Fibroblast of the aortic adventitia (primary cell): Measurements from ENCODE around the gene AHCYL1. TPM values are rescaled to one million over a fixed set of nuclear protein-coding genes. Genes with fewer than 3 reads are reported as not detected.

Experiments used
- DNase-seq: peaks from one replicate; pipeline ENCODE4 v3.0.0-alpha.2; 2010; ENCODE audit warnings: low read depth
- H3K4me3 ChIP-seq: 2 replicates; pipeline ENCODE4 v1.5.1; 2011; ENCODE audit warnings: low read depth, mild to moderate bottlenecking, control low read depth, low read length, moderate library complexity
- CTCF ChIP-seq: IDR thresholded peaks from 2 replicates; pipeline ENCODE4 v1.5.1; 2011; ENCODE audit warnings: mild to moderate bottlenecking, low read length, control low read depth, inconsistent platforms; ENCODE audit not compliant: insufficient read depth
- total RNA-seq: library from RNA; depleted of rRNA; stranded (reverse); fragments of >200 nt; gene quantifications from 2 replicates; pipeline ENCODE4 v1.2.3, GENCODE V29; 2012; ENCODE audit warnings: low replicate concordance

The AHCYL1 gene
- total RNA-seq, 1 donor, result 48.5 TPM

DNA sequence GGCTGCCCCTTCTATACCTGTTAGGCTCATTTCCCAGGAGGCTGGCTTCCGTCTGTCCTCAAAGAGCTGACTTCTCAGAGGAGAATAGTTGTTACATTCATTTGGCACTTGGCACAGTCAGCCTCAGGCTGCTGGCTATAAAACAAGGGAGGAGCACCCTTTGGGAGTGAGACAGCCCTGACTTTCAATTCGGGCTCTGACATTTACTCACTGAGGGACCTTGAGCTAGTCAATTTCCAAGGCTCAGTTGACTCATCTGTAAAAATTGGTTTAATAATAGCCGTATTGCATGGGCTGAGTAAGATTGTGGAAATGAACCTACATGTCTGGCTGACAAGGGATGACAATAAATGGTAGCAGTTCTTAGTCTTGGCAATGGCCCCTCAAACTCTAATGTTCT is 72.2 kb downstream of the AHCYL1 start:
- DNase-seq, result peak; percentile 80
- H3K4me3 ChIP-seq, result no peak overlapping the region
- no peak for TF ChIP-seq CTCF

DNA sequence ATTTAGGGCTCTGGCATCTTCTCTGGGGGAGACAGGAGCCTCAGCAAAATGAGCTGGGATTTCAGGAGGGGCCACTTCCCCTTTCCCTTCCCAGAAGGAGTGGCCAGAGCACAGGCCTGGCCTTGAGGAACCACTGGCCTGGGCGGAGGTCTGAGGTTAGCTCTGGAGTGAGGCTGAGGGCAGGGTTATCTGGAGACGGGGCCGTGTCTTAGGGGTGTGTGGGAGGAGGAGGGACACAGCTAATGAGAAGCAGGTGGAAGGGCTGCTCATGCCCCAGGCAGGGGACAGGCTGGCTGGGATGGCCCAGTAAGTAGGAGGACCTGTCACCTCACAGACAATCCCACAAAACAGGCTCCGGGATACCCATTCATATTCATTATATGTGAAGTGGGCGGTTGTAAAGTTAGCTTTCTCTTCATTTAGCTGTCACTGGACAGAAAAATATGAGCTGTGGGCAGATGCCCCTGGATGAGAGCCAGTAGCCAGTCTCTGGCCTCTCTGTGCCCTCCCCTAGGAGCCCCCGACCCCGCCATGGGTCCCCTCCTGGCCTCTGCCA is 73.5 kb downstream of the AHCYL1 start:
- TF ChIP-seq CTCF, result no peak
- H3K4me3 ChIP-seq, result no peak overlapping the region
- DNase-seq, result no peak

DNA sequence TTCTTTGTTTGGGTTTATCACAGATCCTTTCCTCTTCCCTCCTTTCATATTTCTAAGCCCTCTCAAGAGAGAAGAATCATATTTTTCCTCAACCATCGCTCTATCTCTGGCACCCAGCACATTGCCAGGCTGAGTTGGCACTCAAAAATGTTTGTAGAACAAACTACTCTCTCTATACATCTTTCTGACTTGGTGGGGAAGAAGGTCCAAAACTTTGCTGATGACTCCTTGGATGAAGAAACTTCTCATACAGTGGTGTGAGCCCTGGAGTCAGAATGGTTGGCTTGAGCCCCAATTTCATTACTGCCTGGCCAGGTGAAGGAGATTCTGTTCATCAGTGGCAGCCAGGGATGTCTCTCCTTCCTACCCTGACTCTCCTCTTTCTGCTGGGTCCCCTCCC is 74.0 kb downstream of the AHCYL1 start:
- no peak for TF ChIP-seq CTCF
- no peak overlapping the region for H3K4me3 ChIP-seq
- DNase-seq, result peak; percentile 22

GRCh38 chr1:110059133-110059863 is 74.7 kb downstream of the AHCYL1 start:
- DNase-seq, result peak; percentile 26

DNA sequence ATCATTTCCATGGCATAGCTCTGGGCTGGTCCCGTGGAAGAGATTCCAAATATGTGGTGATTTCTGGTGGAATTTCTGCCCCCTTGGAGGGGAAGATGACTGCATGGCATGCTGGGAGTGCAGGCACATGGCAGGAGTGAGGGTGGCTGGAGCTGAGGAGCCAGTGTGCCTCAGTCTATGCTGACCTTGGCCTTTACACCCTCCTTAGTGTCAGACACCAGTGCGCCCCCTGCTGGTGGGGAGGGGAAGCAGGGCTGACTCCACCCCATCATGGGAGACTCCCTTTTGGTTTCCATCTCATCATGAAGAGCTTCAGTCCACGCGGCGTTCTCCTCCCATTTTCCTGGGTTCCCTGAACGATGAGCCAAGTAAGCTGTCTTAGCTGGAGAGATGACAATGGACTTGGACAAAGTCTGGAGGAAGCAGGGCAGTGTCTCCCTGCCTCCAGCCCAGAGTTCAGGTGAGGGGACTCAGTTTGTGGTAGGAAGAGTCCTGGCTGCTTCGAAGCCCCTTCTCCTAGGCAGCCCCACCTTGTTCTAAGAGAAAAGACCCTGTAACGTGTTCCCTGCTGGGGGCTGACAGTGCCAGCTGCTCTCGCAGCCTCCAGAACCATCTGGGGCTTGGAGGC is 75.6 kb downstream of the AHCYL1 start:
- TF ChIP-seq CTCF, result peak; percentile 82
- no peak overlapping the region for H3K4me3 ChIP-seq
- DNase-seq, result peak; percentile 16

More at GRCh38 chr1:110059133-110059863, 74.7 kb downstream of the AHCYL1 start:
- no peak overlapping the region for H3K4me3 ChIP-seq
- TF ChIP-seq CTCF, result no peak

- no peak for DNase-seq
- no peak overlapping the region for H3K4me3 ChIP-seq
- TF ChIP-seq CTCF, result no peak
These were observed 76.1 kb downstream of the AHCYL1 start for GRCh38 chr1:110060662-110061060.
